GM12864 (cell line): ENCODE measurements around the gene ANTXR2.
"Not testable (repeated sequence)": the region's sequence is repeated elsewhere in the genome, so short reads cannot be mapped to it uniquely, and the experiment has no call there.

ENCODE experiments used
- DNase-seq: peaks from one replicate; pipeline ENCODE4 v3.0.0-alpha.2; 2011; ENCODE audit warnings: low read depth
- H3K4me3 ChIP-seq: 2 replicates; pipeline ENCODE4 v1.5.1; 2011; ENCODE audit warnings: mild to moderate bottlenecking, low read depth, low read length, control low read depth
- TF ChIP-seq, protein P1 (sequence below): IDR thresholded peaks from 2 replicates; pipeline ENCODE4 v1.5.1; 2011; ENCODE audit warnings: low read depth, mild to moderate bottlenecking, moderate library complexity, low read length, control low read depth, inconsistent platforms; ENCODE audit errors: missing control alignments

The ANTXR2 gene

DNA sequence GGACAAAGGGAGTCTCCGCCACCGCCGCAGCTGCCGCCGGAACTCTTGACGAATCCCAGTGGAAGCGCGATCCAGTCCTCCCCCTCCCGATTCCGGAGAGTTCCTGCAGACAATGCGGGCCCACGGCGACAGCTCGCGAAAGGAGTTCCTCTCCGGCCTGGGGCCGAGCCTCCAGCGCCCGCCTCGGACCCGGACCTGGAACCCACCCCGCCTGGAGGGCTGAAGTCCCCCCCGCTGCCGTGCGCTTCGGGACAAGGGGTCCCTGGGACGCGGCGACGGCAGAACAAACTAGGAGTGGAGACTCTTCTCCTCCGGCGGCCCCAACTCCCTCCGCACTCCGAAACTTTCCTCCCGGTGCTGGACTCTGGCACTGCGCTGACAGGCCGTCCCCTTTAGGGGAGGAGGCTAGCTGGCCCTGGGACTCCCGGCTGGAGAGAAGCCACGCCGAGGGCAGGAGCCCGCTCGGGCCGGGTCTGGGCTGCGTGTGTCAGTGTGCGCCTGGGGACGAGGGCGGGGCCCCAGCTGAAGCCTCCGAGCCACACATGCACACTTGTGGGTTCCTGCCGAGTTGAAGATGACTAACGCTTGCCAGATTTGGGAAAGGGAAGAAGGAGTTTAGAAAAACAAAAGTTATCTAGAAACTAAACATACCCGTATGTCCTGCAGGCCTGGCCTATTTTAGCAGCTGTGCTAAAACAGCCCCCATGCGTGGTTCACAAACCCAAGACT lies at the start of gene ANTXR2:
Gene ANTXR2 (minus strand): TSS at position 486 of the 729 bp plus-strand sequence. CDS start 669 bp downstream, outside the sequence.
- DNase-seq, result peak; percentile 54
- TF ChIP-seq, protein P1, sequence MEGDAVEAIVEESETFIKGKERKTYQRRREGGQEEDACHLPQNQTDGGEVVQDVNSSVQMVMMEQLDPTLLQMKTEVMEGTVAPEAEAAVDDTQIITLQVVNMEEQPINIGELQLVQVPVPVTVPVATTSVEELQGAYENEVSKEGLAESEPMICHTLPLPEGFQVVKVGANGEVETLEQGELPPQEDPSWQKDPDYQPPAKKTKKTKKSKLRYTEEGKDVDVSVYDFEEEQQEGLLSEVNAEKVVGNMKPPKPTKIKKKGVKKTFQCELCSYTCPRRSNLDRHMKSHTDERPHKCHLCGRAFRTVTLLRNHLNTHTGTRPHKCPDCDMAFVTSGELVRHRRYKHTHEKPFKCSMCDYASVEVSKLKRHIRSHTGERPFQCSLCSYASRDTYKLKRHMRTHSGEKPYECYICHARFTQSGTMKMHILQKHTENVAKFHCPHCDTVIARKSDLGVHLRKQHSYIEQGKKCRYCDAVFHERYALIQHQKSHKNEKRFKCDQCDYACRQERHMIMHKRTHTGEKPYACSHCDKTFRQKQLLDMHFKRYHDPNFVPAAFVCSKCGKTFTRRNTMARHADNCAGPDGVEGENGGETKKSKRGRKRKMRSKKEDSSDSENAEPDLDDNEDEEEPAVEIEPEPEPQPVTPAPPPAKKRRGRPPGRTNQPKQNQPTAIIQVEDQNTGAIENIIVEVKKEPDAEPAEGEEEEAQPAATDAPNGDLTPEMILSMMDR, result no peak

DNA sequence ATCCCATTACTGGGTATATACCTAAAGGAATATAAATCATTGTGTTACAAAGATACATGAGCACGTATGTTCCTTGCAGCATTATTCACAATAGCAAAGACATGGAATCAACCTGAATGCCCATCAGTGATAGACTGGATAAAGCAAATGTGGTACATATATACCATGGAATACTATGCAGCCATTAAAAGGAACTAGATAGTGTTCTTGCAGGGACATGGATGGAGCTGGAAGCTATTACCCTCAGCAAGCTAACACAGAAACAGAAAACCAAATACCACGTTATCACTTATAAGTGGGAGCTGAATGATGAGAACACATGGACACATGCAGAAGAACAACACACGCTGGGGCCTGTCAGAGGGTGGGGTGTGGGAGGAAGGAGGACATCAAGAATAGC lies 48.8 kb upstream of the ANTXR2 start:
- not testable (repeated sequence) for DNase-seq, H3K4me3 ChIP-seq

More for the DNA sequence above, at the start of gene ANTXR2:
- peak within 1 kb of the TSS; percentile 80 for H3K4me3 ChIP-seq

DNA sequence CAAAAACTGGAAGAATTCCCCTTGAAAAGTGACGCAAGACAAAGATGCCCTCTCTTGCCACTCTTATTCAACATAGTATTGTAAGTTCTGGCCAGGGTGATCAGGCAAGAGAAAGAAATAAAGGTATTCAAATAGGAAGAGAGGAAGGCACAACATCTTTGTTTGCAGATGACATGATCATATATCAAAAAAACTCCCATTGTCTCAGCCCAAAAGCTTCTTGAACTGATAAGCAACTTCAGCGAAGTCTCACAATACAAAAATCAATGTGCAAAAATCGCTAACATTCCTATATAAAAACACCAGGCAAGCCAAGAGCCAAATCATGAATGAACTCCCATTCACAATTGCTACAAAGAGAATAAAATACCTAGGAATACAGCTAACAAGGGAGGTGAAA lies 46.6 kb upstream of the ANTXR2 start:
- not testable (repeated sequence) for DNase-seq, H3K4me3 ChIP-seq

DNA sequence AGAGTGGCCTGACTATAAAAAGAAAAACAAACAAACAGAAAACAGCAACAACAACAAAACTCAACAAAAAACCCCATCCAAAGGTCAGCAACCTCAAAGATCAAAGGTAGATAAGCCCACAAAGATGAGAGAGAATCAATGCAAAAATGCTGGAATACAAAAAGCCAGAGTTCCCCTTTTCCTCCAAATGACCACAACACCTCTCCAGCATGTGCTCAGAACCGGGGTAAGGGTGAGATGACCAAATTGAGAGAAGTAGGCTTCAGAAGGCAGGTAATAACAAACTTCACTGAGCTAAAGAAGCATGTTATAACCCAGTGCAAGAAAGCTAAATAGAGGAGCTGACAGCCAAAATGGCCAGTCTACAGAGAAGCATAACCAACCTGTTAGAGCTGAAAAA lies 43.5 kb upstream of the ANTXR2 start:
- TF ChIP-seq, protein P1, result no peak
- H3K4me3 ChIP-seq, result no peak overlapping the region
- DNase-seq, result no peak

DNA sequence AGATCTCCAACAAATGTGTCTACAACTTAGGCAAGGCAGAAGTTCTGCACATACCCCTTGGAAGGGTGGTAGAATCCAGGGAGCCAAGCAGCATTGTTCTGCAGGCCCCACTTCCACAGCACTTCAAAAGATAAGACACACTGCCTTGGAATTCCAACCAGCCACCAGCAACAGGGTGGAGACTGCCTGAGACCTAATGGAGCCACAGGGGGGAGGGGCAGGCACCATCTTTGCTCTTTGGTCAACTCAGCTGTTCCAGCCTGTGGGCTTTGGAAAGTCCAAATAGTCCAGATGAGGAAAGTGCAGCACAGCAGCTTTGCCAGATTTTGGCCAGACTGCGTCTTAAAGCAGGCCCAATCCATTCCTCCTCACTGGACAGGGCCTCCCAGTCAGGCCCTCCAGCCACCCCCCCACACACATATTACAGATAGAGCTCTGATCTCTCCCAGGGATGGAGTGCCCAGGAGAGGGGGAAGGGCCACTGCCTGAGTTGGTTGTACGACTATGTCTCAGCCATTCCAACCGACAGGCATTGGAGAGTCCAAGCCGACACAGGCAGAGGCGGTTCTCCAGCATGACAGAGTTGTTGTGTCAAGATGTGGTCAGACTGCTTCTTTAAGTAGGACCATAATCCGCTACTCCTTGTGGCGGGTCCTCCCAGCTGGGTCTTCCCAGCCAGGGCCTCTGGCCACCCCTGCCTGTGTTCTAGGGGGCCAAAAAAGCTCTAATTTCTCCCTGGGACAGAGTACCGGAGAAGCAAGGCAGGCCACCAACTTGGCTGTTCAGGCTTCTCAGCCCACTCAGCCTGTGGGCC lies 42.5 kb upstream of the ANTXR2 start:
- H3K4me3 ChIP-seq, result no peak overlapping the region
- TF ChIP-seq, protein P1, result no peak
- DNase-seq, result no peak

DNA sequence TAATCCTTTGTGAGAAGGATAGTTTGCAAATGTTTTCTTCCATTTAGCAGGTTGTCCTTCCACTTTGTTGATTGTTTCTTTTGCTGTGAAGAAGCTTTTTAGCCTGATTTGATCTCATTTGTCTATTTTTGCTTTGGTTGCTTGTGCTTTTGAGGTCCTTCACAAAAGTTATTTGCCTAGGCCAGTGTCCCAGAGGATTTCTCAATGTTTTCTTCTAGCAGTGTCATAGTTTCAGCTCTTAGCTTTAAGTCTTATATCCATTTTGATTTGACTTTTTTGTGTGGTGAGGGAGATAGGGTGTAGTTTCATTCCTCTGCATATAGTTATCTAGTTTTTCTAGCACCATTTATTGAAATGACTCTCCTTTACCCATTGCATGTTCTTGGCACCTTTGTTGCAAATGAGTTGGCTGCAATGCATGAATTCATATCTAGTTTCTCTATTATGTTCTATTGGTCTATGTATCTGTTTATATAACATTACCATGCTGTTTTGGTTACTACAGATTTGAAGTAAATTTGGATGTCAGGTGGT lies 41.8 kb upstream of the ANTXR2 start:
- no peak overlapping the region for H3K4me3 ChIP-seq
- TF ChIP-seq, protein P1, result no peak
- no peak for DNase-seq

DNA sequence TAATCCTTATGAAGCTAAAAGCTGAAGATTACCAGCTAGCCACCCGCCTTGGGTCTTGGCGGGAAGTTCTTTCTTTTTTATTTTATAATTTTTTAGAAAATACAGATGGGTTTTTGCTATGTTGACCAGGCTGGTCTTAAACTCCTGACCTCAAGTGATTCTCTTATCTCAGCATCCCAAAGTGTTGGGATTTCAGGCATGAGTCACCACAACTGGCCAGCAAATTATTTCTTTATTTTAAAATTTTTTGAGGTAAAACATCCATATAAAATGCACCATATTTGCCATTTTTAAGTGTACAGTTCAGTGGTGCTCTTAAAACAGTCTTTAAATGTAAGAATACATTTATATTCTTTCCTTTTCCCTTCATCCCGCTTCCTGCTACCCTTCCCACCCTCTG lies 40.6 kb upstream of the ANTXR2 start:
- TF ChIP-seq, protein P1, result no peak
- no peak for DNase-seq
- H3K4me3 ChIP-seq, result no peak overlapping the region
